ENCODE data around the gene SEC31A.
"Not testable (repeated sequence)": the region's sequence is repeated elsewhere in the genome, so short reads cannot be mapped to it uniquely, and the experiment has no call there.

The SEC31A gene

GRCh38 chr4:82891707-82892466 is 934 bp upstream of the SEC31A start:
- DNase-seq, result peak; percentile 18

GRCh38 chr4:82890528-82890900 is 439 bp downstream of the SEC31A start:
- no peak for DNase-seq

GRCh38 chr4:82889287-82889686 is 1.7 kb downstream of the SEC31A start:
- DNase-seq, result no peak

GRCh38 chr4:82886147-82886942 is 4.6 kb downstream of the SEC31A start:
- no peak for DNase-seq

DNA sequence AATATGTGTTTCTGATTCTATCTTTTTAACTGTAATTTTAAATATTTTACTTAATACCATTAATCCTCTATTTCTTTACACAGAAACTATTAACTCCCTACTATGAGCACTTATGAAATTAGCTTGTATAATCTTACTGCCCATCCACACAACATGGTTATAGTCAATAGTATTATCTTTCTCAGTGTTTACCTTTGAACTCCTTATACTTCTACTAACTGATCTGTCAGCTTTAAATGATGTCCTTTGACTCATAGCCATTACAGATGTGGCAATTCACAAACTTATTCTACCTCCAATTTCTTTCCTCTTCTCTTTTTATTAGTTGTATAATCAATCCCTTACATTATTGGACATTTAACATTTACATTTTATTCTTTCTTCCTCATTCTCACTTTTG is 5.5 kb downstream of the SEC31A start:
- DNase-seq, result no peak

- no peak for DNase-seq
Observed at GRCh38 chr4:82868572-82868971, 22.4 kb downstream of the SEC31A start.

DNA sequence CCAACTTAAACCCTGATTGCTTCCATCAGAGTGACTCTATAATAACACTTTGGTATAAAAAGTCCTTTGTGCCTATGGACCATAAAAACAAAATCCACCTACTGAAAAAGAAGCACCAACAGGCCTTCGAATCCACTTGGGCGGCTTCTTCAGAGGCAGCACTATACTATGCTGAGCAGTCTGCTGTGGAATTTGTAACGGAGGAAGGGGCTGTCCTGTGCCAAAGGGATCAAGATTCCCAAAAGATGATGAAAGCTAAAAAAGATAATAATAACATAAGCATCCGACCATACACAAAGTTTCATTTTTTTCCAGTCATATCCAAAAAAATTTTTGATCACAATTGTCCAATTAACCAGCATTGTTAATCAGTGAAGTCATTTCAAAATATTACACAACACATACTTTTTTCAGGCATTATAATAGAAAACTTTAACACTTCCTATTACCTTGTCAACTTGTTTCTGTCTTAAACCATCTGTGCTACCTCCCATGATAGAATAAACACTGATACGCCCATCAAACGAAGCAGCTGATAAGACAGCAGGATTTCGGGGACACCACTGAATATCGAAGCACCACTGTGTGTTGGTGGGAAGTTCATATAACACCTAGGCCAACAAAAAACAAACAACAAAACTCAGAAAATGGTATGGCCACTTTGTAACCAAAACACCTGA is 24.1 kb downstream of the SEC31A start:
- DNase-seq, result no peak

DNA sequence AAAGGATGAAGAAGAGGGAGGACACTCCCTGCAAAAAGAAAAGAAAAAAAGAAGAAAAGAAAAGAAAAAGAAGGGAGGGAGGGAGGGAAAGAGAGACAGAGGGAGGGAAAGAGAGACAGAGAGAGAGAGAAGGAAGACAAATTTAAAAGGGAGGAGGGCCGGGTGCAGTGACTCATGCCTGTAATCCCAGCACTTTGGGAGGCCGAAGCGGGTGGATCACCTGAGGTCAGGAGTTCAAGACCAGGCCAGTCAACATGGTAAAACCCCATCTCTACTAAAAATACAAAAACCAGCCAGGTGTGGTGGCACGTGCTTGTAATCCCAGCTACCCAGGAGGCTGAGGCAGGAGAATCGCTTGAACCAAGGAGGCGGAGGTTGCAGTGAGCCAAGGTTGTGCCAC is 24.9 kb downstream of the SEC31A start:
- not testable (repeated sequence) for DNase-seq

DNA sequence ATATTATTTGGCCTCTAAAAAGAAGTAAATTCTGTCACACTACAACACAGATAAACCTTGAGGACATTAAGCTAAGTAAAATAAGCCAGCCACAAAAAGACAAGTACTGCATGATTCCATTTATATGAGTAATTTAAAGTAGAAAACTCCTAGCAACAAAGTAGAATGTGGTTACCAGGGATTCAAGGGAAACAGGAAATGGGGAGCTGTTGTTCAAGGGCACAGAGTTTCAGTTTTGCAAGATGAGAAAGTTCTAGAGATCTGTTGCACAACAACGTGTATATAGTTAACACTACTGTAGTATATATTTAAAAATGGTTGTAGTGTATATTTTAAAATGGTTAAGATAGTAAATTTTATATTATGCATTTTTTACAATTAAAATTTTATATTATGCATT is 25.4 kb downstream of the SEC31A start:
- peak; percentile 54 for DNase-seq

DNA sequence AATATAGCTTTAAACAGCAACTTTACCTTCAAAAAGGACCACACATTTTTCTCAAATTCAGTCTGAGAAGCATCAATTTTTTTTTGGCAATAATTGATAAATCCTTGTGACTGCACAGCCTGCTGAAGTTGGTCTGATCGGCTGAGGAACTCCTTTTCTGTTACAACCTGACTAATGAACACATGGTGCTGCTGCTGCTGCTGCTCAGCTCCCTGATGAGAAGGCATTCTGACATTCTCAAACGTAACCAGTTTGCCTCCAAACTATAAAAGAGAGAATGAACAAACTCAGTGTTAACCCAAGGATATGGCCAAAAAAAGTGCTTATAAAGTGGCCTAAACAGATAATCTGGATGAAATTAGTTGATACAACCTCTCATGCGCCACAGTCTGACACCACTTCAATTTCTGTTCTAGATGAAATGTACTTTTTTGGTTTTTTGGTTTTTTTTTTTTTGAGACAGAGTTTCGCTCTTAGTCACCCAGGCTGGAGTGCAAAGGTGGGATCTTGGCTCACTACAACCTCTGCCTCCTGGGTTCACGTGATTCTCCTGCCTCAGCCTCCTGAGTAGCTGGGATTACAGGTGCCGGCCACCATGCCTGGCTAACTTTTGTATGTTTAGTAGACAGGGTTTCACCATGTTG is 26.5 kb downstream of the SEC31A start:
- DNase-seq, result no peak

- DNase-seq, result no peak
Observed at GRCh38 chr4:82861529-82861928, 29.4 kb downstream of the SEC31A start.

DNA sequence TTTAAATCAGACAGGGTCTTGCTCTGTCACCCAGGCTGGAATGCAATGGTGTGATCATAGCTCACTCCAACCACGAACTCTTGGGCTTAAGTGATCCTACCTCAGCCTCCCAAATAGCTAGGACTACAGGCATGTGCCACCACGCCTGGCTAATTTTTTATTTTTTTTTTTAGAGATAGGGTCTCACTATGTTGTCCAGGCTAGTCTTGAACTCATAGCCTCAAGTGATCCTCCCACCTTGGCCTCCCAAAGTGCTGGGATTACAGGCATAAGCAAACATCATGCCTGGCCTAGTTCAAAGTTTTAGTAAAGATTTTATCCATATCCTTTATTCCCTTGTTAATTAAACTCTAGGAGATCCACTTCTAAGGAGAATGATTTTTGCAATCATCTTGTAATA is 30.5 kb downstream of the SEC31A start:
- DNase-seq, result not testable (repeated sequence)

DNA sequence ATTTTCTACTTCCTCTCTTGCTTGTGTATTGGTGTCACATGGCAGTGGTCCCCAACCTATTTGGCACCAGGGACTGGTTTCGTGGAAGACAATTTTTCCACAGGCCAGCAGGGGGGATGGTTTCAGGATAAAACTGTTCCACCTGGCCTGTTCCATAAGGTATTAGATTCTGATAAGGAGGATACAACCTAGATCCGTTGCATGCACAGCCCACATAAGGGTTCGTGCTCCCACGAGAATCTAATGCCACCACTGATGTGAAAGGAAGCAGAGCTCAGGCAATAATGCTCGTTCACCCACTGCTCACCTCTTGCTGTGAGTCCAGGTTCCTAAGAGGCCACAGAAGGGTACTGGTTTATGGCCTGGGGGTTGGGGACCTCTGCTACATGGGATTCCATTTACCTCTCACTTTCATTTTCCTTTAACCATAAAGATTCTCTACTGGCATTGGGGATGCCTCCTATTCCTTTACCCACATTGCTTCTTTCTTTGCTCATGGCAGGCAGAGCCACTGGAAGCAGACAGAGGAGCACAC is 38.1 kb downstream of the SEC31A start:
- DNase-seq, result no peak

DNA sequence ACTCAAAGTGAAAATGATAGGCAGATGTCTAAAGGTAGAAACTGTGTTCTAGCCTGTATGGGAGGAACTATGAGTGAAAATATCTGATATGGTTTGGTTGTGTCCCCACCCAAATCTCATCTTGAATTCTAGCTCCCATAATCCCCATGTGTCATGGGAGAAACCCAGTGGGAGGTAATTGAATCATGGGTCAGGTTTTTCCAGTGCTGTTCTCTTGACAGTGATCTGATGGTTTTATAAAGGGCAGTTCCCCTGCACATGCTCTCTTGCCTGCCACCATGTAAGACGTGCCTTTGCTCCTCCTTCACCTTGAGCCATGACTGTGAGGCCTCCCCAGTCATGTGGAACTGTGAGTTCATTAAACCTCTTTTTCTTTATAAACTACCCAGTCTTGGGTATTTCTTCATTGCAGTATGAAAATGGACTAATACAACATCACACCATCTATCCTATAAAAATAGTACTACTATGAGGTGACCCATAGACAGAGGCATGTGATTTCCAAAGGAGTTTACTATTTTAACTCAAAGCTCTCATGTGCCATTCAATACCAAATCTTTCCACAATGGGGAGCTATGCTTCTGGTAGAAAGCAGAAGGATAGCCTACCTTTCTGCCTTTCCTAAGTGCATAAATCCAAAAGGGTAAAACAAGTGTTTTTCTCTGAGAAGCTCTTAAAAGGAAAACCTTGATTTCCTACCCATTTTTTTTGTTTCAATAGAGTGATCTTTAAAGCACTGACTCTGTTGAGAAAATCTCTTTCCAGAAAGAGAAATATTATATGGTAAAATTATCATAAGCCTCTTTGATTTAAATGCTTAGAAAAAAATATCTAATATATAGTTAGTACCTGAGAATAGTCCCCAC is 38.8 kb downstream of the SEC31A start:
- DNase-seq, result peak; percentile 7

DNA sequence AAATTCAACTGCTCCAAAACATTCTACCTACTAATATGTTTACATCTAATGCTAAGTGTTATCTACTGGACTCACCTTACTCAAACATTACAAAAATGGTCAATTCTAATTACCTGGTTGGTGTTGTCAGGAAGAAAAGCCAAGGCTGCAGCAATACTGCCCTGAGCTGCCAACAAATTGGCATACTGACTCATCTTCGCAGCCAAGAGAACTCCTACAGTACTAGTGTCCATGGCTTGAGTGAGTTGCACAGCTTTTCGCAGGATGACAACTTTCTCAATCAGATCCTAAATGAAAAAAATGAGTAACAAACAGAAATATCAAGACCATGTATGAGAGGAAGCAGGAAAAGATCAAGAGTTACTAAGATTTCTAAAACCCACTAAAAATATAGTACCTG is 39.6 kb downstream of the SEC31A start:
- no peak for DNase-seq

DNA sequence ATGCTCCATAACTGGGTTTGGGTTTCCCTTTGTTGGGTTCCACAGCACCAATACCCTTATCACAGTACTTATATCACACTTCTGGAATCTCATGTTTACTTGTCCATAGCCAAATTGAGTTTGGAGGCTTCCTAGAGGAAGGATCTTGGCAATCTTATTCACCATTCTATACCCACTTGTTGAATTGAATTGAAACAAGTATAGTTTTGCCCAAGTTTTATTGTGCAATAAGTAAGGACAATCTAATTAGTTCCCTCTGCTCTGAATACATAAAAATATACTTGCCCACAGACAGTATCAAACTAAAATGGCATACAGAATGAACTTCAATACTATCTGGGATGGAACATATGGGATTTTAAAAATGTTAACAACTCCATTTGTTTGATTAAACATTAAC is 40.3 kb downstream of the SEC31A start:
- no peak for DNase-seq

DNA sequence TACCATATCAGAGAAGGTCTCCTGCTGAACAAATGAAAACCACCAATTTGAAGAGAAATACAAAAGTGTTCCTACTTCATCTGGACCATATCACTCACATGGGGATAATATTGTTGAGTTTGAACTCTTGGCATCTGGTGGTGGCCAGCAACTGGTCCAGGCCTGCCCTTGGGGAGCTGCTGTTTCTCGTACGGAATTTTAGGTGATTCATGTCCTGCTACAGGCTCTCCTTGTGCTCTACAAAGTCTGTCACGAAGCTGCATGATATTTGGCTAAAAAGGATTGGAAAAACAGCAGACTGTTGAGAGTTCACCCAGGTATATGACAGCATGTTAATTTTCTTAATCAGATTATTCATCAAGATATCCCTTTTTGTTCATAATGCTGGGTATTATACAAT is 42.2 kb downstream of the SEC31A start:
- DNase-seq, result no peak

DNA sequence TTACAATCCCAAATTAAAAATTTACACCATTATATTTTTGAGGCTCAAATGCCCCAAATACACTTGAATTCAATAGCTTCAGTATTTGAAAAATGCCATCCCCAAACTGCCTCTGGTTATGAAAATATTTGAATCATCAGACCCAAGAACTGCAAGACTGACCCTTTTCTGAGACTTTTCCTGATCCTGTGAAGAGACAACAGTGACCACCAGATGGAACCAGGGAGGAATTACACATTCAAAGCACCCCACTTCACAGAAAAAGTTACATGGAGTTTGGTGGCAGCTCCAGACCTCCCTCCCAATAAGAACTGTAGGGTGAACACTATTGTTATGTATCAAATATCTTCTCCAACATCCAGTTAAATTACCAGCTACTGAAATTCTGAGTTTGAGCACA is 48.4 kb downstream of the SEC31A start:
- DNase-seq, result no peak

DNA sequence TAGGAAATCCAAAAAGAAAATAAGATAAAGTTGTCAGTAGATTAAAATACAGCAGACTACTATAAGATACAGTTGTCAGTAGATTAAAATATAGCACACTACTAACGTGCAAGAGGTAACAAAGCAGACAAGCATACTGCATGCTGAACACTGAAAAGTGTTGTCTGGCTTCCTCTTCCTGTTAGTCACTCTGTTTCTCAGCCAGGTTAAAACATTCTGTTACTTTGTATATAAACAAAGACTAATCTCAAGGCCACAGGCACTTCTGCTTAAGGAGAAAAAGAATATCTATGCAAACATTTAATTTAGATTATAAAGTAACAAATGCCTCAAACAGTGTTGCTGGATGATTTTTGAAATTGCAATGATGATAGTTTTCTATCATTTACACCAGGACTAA is 51.3 kb downstream of the SEC31A start:
- no peak for DNase-seq

DNA sequence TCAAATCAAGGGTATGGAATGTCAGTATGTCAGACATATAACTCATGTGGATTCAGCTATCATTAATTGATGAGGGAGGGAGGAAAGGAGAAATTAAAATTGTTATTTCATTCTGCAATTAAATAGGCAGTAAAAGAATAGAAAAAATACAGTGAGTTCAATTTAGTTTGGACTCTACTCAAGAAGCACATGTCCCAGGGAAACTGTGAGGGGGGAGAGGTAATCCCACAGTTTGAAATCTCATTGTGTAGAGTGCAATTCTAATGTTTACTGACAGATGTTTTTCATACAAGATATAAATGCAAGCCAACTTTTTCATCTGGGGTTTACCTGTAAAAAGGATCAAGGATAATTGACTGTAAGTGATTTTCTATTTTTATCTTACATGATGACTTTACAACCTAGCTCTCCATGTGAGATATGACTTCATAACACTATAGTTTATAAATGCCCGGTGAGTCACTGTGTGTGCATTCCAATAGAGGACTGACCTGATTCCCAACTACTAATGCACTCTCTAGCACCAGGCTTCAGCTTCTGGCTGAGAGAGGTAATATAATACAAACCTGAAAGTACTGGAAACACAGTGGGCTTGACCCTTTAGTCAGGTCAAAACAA is 57.1 kb downstream of the SEC31A start:
- DNase-seq, result no peak

DNA sequence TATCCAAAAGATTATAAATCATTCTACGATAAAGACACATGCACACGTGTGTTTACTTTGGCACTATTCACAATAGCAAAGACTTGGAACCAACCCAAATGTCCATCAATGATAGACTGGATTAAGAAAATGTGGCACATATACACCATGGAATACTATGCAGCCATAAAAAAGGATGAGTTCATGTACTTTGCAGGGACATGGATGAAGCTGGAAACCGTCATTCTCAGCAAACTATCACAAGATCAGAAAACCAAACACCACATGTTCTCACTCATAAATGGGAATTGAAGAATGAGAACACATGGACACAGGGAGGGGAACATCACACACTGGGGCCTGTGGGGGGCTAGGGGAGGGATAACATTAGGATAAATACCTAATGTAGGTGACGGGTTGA is 57.9 kb downstream of the SEC31A start:
- not testable (repeated sequence) for DNase-seq

- DNase-seq, result no peak
Observed at GRCh38 chr4:82825425-82825824, 65.5 kb downstream of the SEC31A start.

Measured in GF-D8 (cell line).